Measurements from ENCODE around the gene OR6K3. TPM values are rescaled to one million over a fixed set of nuclear protein-coding genes. Genes with fewer than 3 reads are reported as not detected.
A peak's percentile ranks its signal among the peaks of the same experiment; 100 is the strongest.

OR6K3 gene
- total and polyA plus RNA-seq, 2 of the 8 experiments (the other 6 are each of a cell fraction or from before 2014, with no cell fraction given): not detected

DNA sequence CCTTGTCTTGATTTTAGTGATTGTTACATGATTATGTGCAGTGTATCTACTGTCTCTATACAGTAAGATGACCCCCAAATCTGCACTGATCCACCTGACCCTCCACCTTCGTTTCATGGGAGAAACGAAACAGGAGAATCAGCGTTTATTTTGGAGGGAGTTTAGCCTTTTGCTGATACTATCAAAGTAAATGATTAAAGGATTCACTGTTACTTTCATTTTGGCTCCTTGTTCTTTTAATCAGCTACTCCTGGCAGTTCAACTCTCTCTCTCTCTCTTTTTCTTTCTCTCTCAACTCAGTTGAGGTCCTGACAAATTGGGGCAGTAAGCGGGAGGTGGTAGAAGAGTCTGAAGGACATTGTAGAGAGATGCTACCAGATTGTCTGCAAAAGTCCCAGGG is 9.9 kb upstream of the OR6K3 start:
- Histone ChIP-seq H3K79me2 (ENCODE audit: control insufficient read depth in 1 of 2, insufficient read depth in 2 of 2, low read length in 2 of 2) (no peaks in the 10 kb centered on the region), H3K18ac (ENCODE audit: extremely low read depth, low read length) (no peak overlapping the region), H3K14ac (ENCODE audit: insufficient read length) (no peak overlapping the region), H2BK12ac (ENCODE audit: low read depth, low read length) (no peak overlapping the region), H3K23me2 (ENCODE audit: low read depth, low read length) (no peaks in the 10 kb centered on the region), H4K91ac (replicated peaks; ENCODE audit: insufficient read length, low read length) (no peak overlapping the region), H3K4me2 (ENCODE audit: insufficient read depth in 1 of 2, low read depth in 2 of 2, low read length in 2 of 2) (no peak overlapping the region), H2BK5ac (ENCODE audit: low read depth, low read length) (no peak overlapping the region), H3K4me3 (ENCODE audit: extremely low read depth in 1 of 4, insufficient read depth in 2 of 4, low read depth in 3 of 4, low read length in 4 of 4) (no peak overlapping the region), H3K23ac (ENCODE audit: insufficient read length) (no peak overlapping the region), H3K79me1 (ENCODE audit: low read depth, low read length) (no peaks in the 10 kb centered on the region), H3K4ac (replicated peaks; ENCODE audit: insufficient read length, low read depth, low read length) (no peak overlapping the region), H3K27ac (ENCODE audit: low read depth, low read length) (no peak overlapping the region), H2AK5ac (ENCODE audit: low read depth, low read length) (no peak overlapping the region), H3K4me1 (replicated peaks in 1 of 4; ENCODE audit: control insufficient read depth in 3 of 4, insufficient read depth in 4 of 4, low read length in 3 of 4) (no peaks in the 10 kb centered on the region), H3K9ac (replicated peaks in 1 of 4; ENCODE audit: extremely low read depth in 1 of 4, low read depth in 3 of 4, low read length in 3 of 4) (no peak overlapping the region), H2AFZ (ENCODE audit: low read length) (peak overlapping the region; percentile 39; the same call in 1 of the 2 replicates), H4K8ac (ENCODE audit: extremely low read depth, insufficient read depth, low read length) (no peak overlapping the region), H2BK20ac (ENCODE audit: low read length) (no peak overlapping the region), H3K56ac (replicated peaks; ENCODE audit: insufficient read length, low read depth, low read length) (no peak overlapping the region), H2BK120ac (replicated peaks; ENCODE audit: low read depth, low read length) (no peak overlapping the region), H2BK15ac (ENCODE audit: low read length) (no peak overlapping the region), H3K9me3 (ENCODE audit: insufficient read depth in 2 of 2, low read depth in 1 of 2, low read length in 1 of 2) (no peaks in the 10 kb centered on the region), H3K36me3 (ENCODE audit: control insufficient read depth in 2 of 4, insufficient read depth in 4 of 4, low read length in 3 of 4) (no peaks in the 10 kb centered on the region), H4K5ac (ENCODE audit: insufficient read length, low read depth, low read length) (no peak overlapping the region), H4K20me1 (replicated peaks in 1 of 2; ENCODE audit: control insufficient read depth in 1 of 2, insufficient read depth in 2 of 2, low read length in 2 of 2) (no peaks in the 10 kb centered on the region), H3K27me3 (replicated peaks in 1 of 4; ENCODE audit: control insufficient read depth in 3 of 4, extremely low read depth in 1 of 4, insufficient read depth in 3 of 4, low read length in 3 of 4) (no peaks in the 10 kb centered on the region)
- WGBS, 2 experiments (ENCODE audit: extremely low coverage in 1 of 2, insufficient coverage in 1 of 2, insufficient read length in 1 of 2, insufficient replicate concordance in 2 of 2, low coverage in 1 of 2, low lambda C conversion rate in 2 of 2, missing lambda C conversion rate in 1 of 2): 91% methylated on average over 4 of the region's 4 CpGs; no CpG with 5 or more reads in 1 of the 2 experiments
- DNase-seq (ENCODE audit: low read depth in 1 of 2, low spot score in 2 of 2) (no peak), FAIRE-seq (no peak)
- ChIA-PET CTCF (ENCODE audit: partially characterized antibody) (interaction anchor here (1.4 kb wide), 1 partner anchor 11 kb away, joined by 3 read pairs; no protein-coding TSS in a partner anchor), POLR2A (ENCODE audit: partially characterized antibody) (no interaction called here)
- TF ChIP-seq JUND (IDR thresholded peaks at IDR 0.05; ENCODE audit: low read length): no peak
- TF ChIP-seq TEAD4 (IDR thresholded peaks at IDR 0.05; ENCODE audit: low read depth, low read length): no peak
- TF ChIP-seq NANOG (IDR thresholded peaks at IDR 0.05; ENCODE audit: insufficient read depth, low read depth, low read length, poor library complexity, severe bottlenecking): no peak
- no peak for TF ChIP-seq YY1 (IDR thresholded peaks at IDR 0.05; ENCODE audit: low read depth, low read length)
- TF ChIP-seq HDAC2 (IDR thresholded peaks at IDR 0.05; ENCODE audit: borderline replicate concordance in 1 of 2, low read depth in 2 of 2, low read length in 2 of 2): no peak
- TF ChIP-seq KDM1A (IDR thresholded peaks at IDR 0.05; ENCODE audit: borderline replicate concordance, low read length): no peak
- TF ChIP-seq GTF2F1 (IDR thresholded peaks at IDR 0.05; ENCODE audit: borderline replicate concordance, low read depth, low read length): no peak
- no peak for TF ChIP-seq RAD21 (IDR thresholded peaks at IDR 0.05 in 1 of 2, conservative IDR thresholded peaks at IDR 0.05 in 1 of 2; ENCODE audit: low read depth in 2 of 2, low read length in 2 of 2)
- TF ChIP-seq HDAC6 (IDR thresholded peaks at IDR 0.05; ENCODE audit: low read depth, low read length): no peak
- no peak for TF ChIP-seq SIN3A (conservative IDR thresholded peaks at IDR 0.05 in 1 of 2, IDR thresholded peaks at IDR 0.05 in 1 of 2; ENCODE audit: low read depth in 1 of 2, low read length in 2 of 2)
- TF ChIP-seq, protein P1, sequence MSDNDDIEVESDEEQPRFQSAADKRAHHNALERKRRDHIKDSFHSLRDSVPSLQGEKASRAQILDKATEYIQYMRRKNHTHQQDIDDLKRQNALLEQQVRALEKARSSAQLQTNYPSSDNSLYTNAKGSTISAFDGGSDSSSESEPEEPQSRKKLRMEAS (IDR thresholded peaks at IDR 0.05): no peak
- no peak for TF ChIP-seq NRF1 (IDR thresholded peaks at IDR 0.05; ENCODE audit: low read depth, low read length)
- no peak for TF ChIP-seq TAF7 (optimal IDR thresholded peaks at IDR 0.05; ENCODE audit: borderline replicate concordance, low read depth, low read length)
